NOMO-1 treated with dmso at 0.1 percent for 144 hours (cell line): ENCODE data around the gene REEP1.
"Not testable (repeated sequence)": the region's sequence is repeated elsewhere in the genome, so short reads cannot be mapped to it uniquely, and the experiment has no call there.

Source experiments
- DNase-seq: peaks from one replicate; lab custom pipeline; 2025; ENCODE audit not compliant: unreplicated experiment; lab: John Stamatoyannopoulos, UW

REEP1 gene

DNA sequence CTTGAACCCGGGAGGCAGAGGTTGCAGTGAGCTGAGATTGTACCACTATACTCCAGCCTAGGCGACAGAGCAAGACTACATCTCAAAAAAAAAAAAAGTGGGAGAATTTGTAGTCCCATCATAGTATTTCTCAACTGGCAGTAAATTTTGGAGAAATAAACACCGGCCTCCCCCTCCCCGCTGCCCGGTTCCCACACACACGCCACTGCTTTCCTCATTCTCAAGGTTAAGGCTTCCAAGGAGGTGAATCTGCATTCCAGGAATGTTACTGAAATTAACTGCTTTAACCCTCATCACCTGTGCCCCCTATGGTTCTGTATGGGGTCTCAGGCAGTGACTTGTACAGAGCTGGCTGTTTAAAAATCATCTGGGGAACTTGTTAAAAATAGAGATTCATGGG, 88.2 kb downstream of the REEP1 start:
- no peak for DNase-seq

DNA sequence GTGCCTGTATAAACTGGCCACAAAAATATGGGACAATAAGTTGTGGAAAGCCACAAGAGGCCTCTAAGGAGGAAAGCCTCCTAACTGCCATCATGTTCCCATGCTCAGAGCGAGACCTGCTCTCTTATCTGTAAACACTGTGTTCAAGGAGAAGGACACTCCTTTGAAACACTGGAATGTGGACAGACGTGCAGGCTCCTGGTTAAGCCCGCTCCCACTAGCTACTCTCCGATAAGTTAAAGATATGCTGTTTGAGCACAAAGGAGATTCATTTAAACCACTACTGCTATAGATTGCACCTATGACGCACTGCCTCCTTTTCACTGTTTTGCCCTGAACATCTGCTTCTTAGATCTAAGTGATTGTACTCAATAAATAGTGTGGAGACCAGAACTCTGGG, 92.2 kb downstream of the REEP1 start:
- not testable (repeated sequence) for DNase-seq

DNA sequence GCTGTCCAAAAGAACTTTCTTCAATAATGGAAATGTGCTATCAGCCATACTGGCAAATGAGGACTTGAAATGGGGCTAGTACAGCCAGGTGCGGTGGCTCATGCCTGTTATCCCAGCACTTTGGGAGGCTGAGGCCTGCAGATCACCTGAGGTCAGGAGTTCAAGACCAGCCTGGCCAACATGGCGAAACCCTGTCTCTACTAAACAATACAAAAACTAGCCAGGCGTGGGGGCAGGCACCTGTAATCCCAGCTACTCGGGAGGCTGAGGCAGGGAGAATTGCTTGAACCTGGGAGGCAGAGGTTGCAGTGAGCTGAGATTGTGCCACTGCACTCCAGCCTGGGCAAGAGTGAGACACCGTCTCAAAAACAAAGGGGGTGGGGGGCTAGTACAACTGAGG, 92.6 kb downstream of the REEP1 start:
- DNase-seq: not testable (repeated sequence)

DNA sequence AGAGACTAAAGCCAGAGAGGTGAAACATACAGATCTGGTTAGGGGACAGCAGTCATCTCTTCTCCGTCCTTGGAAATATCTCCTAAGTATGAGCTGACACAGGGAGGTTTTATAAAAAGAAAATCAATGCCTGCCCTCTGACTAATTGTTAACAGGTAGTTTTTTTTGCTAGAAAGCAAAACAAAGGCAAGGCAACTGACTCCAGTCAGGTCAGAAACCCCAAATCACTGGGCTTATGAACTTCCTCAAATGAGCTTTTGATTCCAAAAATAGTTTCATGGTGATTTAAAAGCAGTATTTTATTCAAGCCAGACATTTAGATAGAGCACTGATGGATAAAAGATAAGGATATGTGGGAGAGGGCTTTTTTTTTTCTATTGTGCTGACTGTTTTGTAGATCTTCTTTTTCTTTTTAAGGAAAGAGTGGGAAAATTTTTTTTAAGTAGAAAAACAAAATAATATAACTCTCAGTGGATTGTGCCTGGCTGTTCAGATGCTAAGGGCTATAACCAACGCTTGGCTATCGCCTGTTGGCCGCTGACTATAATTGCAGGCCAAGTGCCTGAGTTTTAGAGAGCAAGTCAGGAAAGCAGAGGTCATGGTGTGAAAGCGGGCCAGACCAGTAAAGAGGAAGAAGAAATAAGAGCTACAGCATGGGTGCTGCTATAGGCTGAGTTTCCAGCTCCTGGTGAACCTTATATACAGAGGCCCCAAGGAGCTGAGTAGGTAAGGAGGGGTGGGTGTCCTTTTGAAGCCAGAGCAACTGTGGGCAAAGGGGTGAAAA, 93.3 kb downstream of the REEP1 start:
- peak; percentile 30 for DNase-seq

DNA sequence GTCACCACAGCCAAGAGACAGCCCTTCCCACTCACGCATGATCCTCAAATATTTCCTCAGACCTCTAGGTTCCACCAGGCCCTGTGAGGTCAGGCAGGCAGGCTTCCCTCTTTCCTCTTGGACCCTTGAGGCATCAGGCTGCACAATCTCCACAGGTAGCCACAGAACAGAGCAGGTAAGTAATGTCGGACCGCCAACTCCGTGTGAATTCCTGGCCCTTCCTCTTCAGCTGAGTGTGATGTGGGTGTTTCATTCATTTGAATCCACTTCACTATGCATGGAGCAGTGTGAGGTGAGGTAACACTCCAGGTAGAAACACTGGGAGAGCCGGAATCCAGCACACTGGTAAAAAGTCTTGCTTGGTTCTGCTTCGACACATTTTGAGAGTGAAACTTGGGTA, 94.2 kb downstream of the REEP1 start:
- DNase-seq: no peak

DNA sequence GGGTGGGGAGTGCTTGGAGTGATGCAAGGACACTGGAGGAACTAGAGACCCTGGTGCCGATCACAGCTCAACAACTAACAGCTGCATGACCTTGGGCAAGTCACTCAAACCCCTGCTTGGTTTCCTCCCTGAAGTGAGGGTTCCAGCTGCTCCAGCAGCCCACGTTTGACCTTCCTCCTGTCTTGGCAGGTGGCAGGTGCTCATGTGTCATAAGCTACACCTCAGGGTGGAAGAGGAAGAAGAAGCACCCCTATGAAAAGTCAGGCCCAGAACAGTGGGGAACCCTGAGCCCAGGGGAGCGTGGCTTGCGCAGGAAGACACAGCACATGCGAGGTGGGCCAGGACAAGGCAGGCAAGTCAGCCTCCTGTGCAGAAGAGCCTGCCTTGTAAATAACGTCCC, 95.8 kb downstream of the REEP1 start:
- no peak for DNase-seq

DNA sequence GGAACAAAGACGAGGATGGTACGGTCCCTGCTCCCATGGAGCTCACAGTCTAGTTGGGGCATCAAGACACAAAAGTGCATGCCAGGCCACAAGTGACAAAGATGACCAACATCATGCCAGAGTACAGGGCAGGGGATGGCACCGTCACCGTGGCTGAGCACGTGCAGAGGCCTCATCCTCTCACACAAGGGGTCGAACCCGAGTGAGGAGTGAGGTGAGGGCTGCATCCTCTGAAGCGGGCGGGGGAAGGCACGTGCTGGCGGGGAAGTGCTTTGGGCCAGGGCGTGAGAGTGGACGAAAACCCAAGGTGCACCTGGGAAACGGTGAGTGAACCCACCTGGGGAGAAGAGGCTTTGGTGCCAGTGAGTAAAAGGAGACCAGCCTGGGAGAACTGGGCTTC, 97.2 kb downstream of the REEP1 start:
- DNase-seq: no peak

DNA sequence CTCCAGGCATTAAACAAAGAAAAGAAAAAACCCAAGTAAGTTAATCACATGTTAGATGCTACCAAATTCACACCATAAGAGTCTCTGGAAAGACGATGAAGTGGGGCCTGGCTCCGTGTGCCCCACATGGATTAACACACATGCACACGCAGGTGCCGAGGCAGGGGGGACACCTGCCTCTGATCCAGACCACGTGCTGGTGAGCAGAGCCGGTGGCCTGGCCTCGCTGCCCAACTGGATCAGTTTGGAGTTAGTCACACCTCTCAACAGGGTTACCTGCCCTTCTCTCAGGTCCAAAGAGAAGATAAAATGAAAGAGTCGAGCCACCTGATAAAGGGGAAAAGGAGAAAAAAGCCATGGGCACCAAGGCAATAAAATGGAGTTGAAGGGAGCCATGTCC, 97.7 kb downstream of the REEP1 start:
- no peak for DNase-seq

DNA sequence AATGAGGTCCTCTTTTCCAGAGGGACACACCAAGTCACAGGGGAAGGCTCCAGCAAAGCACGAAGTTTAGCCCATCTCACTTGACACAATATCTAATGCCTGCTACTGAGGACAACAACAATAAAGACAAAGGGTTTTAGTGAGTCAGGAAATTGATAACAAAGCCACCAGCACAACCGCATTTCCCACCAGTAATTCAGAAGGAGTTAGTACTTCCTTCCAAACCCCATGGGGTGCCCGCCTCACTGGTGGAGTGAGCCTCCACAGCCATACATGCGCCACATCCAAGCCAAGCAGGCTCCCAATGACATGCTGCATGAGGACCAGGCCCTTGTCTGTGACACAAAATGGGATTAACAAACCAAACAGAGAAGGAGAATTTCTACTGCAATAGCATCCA, 98.1 kb downstream of the REEP1 start:
- DNase-seq: no peak

DNA sequence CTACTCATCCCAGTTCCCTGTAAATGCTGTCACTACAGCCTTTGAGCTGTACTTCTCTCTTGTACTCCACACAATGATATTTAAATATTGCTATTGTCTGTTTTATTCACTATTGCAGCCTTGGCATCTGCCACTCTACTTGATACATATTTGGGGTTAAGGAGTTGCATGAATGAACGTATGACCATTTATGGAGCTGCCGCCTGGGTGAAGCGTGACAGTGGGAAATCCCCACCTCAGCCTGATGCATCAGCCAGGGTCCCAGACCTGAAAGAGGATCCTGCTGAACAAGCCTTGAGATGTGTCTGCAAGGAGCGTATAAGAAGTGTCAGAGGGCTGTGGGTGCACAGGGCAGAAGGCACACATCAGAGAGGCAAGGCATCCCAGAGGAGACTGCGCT, 99.1 kb downstream of the REEP1 start:
- no peak for DNase-seq

DNA sequence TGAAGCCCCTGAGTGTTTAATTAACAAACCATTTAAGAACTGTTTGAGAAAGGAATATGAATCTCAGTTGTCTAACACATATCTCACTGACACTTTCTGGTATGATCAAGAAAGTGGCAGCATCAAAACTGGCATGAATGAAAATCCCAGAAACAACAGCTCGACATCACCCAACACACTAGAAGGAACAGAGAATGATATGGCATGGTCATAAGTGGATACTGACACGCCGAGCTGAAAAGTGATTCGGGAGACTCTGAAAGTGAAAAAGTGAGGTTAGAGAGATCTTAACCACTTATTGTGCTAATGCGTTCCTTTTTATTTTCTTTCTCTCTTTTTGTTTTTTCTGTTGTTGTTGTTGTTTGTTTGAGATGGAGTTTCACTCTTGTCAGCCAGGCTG, 100.3 kb downstream of the REEP1 start:
- no peak for DNase-seq

DNA sequence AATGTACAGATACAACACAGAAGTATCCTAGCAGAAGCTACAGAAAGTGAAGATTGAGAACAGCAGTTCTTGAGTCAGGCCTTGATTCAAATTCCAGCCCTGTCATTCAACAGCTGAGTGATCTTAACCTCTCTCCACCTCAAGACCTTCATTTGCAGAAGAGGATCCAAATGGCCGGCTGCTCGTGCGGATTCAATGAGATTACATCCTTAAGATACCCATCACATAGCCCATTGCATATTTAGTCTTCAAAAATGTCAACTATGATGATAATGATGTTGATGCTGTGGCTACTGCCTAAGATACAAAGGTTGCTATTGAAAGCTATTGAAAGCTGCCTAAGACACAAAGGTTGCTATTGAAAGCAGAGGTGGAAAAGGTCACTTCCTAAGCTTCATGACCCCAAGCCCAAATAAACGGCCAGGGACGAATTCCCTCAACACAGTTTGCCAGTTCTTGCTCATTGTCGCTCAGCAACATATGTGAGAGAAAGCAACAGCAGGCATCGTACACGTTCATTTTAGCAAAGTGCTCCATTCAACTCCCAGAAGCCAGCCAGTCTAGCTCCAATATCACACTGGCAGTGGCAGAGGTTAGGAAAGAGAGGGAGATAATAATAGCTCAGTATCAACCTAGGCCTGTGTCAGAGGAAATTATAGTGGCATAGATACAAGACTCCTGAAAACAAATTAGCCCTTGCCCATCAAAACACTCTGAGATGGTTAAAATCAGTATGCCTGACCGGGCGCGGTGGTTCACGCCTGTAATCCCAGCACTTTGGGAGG, 102.0 kb downstream of the REEP1 start:
- no peak for DNase-seq

DNA sequence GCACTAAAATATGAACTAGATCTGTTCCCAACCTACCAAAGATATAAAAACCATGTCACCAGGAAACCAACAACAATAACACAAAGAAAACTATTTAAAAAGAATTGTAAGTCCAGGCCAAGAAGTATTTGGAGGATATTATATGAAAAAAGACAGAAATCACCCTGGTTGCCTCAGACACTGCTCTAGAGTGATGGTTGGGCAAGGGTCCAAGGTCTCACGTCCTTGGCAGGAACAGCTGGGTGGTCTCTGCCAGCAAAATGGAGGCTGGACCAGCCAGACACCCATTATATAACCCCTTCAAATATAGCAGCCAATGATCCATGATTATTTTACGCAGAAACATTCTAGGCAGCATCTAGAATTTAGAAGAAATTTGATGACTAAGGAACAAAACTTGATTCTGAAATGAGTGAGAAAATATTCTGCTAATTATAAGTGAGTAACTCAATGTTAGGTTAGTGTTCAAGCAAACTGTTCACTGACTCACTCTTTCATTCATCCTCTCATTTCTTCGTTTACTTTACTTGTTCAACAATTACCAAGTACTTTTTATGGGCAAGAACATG, 102.8 kb downstream of the REEP1 start:
- DNase-seq: no peak

DNA sequence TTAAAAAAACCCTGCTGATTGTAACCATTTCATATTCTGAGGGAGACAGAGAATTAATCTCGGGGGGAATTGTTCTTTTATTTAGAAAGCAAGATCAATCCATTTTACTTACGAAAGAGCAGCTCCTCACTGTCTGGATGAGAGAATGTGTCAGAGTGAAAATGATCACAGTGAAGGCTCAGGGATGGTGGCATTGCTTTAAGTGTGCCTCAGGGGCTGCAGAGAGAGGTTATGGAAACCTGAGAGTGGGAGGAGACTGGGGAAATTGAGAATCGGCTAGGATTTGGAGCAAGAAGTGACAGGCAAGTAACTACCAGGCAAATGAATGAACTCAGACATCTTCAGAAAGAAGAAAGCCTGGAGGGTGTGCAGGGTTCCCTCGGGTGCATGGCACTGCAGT, 104.0 kb downstream of the REEP1 start:
- no peak for DNase-seq

DNA sequence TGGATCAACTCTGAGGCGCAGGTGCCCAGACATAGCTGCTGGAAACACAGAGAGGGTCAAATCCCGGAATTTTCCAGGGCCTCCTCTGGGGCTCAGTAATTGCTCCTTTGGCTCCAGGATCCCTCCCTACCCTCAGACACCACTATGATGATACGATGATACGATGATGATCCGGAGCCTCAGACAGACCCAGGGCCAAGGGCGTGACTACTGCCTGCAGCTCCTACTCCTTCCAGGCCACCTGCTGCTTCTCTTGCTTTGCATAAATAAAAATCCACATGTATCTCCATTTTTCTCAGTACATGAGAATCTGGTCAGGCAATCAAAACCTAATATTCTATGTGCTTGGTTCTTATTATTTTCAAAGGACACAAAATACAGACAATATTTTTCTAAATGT, 104.5 kb downstream of the REEP1 start:
- no peak for DNase-seq

DNA sequence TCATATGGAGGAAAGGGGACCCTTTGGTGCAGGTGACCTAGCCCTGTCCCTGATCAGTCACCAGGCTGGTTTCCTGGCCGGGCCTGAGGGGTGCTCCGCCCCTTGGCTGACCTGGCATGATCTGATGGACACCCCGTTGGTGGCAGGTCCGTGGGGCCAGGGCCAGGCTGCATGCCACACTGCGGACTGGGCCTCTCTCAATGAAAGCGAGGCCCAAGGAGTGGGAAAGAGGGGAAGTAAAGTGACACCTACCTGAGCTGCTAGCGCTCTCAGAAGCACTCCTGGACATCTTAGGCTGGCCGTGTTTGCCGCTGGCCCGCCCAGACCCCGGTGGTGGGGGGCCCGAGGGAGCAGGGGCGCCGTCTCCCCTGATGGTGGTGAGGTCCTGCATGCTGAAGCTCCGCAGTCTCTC, 105.0 kb downstream of the REEP1 start:
- no peak for DNase-seq

DNA sequence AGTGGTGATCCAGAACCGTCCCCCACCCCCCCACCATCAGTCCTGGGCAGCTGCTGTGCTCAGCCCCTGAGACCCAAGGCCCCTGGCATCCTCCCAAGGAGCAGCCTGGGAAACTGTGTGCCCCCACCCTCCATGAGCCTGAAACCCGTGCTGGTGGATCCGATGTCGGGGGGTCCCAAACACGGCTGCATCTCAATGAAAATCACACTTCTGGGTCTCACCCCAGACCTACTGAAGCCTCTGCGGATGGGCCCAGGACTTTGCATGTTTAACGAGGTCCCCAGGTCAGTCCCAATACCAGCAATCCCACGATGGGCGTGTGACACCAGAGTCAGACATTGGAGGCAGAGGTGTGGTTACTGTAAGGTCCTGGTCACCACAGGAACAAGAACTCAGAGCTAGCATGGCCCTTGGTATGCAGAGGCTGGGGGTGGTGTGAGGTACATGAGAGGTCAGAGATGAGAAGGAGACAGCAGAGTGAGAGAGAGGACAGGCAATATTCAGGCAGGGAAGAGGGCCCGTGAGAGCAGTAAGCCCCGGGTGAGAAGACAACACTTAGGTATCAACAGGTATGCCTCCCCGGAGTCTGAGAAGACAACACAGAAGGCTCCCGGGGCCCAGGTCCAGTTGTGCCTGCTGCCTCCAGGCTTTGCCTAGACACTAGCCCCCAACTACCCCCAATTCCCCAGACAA, 105.6 kb downstream of the REEP1 start:
- no peak for DNase-seq

DNA sequence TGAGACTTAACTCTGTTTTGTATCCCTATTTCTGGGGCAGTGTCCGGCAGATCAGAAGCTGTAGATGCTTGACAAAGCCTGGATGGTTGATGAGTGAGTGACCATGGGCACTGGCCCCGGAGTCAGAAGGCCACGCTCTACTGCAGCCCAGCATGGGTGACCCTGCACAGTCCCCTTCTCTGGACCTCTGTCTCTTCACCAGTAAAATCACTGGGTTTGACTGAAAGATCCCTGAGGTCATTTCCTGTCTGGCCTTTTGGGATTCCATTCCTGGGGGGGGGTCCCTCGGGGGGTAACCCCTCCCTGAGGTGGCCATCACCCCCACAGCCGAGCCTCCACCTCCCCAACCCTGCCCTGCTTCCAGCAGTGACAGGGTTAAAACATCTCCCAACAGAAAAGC, 106.5 kb downstream of the REEP1 start:
- DNase-seq: no peak

DNA sequence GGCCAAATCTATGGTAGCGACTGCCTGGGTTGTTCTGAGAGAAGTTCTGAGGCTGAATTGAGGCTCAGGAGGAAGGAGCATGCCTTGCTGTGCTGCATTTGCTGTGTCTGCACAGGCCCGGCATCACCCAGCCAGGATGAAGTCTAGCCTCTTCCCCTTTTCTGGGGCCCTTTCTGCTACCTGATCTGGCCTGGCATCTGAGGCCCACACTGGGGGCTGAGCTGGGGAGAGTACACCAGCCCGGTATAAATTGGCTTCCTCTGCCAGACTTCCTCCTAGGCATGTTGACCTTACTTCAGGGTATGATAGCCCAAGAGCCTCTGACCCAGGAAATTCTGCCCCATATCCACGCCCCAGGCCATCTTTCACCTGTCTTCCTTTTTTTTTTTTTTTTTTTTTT, 108.2 kb downstream of the REEP1 start:
- peak; percentile 83 for DNase-seq

DNA sequence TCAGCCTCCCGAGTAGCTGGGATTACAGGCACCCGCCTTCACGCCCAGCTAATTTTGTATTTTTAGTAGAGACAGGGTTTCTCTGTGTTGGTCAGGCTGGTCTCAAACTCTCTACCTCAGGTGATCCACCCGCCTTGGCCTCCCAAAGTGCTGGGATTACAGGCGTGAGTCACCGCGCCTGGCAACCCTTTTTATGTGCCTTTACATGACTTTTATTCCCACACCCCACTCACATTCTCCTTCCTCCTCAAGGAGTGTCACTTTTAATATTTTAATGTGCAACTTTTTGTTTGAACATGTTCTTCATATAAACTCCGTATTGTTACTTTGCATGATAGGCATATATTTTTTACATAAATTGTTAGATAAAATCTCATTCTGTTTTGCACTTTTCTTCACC, 108.9 kb downstream of the REEP1 start:
- not testable (repeated sequence) for DNase-seq

DNA sequence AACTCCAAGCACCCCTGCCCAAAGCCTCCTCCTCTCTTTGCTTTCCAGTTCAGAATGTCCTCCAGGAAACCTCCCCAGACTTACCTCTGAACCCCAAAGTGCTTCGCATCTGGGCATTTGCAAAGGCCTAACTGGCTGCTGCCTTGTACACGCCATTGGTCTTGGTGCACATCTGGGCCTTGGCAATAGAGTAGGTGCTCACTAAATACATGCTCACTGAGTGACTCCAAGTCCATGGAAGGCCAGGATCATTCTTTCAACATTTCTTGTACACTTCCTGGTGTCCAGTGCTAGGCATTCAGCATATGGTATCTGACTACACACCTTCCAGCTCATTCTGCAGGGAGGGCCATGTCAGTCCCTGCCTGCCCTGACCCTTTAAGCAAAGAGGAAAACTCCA, 109.7 kb downstream of the REEP1 start:
- DNase-seq: no peak
